Measurements from ENCODE around the gene ST6GAL1. TPM values are rescaled to one million over a fixed set of nuclear protein-coding genes. Genes with fewer than 3 reads are reported as not detected.
A peak's percentile ranks its signal among the peaks of the same experiment; 100 is the strongest.
"Not testable (repeated sequence)": the region's sequence is repeated elsewhere in the genome, so short reads cannot be mapped to it uniquely, and the experiment has no call there.

Gene ST6GAL1, protein sequence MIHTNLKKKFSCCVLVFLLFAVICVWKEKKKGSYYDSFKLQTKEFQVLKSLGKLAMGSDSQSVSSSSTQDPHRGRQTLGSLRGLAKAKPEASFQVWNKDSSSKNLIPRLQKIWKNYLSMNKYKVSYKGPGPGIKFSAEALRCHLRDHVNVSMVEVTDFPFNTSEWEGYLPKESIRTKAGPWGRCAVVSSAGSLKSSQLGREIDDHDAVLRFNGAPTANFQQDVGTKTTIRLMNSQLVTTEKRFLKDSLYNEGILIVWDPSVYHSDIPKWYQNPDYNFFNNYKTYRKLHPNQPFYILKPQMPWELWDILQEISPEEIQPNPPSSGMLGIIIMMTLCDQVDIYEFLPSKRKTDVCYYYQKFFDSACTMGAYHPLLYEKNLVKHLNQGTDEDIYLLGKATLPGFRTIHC
- total RNA-seq, result 38.8 TPM

GRCh38 chr3:186930143-186930640 lies at the start of gene ST6GAL1:
ST6GAL1 (plus strand) TSS chr3:186930526; CDS start chr3:187042704, 112,178 bp downstream.
- H3K4me3 ChIP-seq (ENCODE audit: low read length), result peak within 1 kb of the TSS; percentile 88
- H3K9me3 ChIP-seq (ENCODE audit: low read depth, low read length), result no peaks in the 10 kb centered on the region
- H3K27me3 ChIP-seq (ENCODE audit: insufficient read depth, low read length), result no peaks in the 10 kb centered on the region
- H3K4me1 ChIP-seq (ENCODE audit: insufficient read depth, low read length), result peaks cover 25% of the 10 kb centered on the region

GRCh38 chr3:186882150-186882524 lies 48.2 kb upstream of the ST6GAL1 start:
- no peak overlapping the region for H3K4me3 ChIP-seq (ENCODE audit: low read length)
- H3K4me1 ChIP-seq (ENCODE audit: insufficient read depth, low read length), result peaks cover 23% of the 10 kb centered on the region
- H3K27me3 ChIP-seq (ENCODE audit: insufficient read depth, low read length), result no peaks in the 10 kb centered on the region
- H3K9me3 ChIP-seq (ENCODE audit: low read depth, low read length), result no peaks in the 10 kb centered on the region

GRCh38 chr3:186882881-186883685 lies 47.2 kb upstream of the ST6GAL1 start:
- Histone ChIP-seq H3K4me3 (ENCODE audit: low read length) (no peak overlapping the region), H3K4me1 (ENCODE audit: insufficient read depth, low read length) (peaks cover 23% of the 10 kb centered on the region), H3K9me3 (ENCODE audit: low read depth, low read length) (no peaks in the 10 kb centered on the region), H3K27me3 (ENCODE audit: insufficient read depth, low read length) (no peaks in the 10 kb centered on the region)

DNA sequence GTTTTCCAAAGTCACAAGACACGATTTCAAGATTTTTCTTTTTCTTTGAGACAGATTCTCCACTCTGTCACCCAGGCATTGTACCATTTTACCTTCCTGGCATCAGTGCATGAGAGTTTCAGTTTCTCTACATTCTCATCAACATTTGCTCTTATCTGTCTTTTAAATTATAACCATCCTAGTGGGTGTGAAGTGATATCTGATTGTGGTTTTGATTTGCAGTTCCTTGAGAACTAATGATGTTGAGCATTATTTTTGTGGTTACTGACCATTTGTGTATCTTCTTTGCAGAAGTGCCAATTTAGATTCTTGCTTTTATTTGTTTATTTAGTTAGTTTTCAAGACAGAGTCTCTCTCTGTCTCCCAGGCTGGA lies 46.7 kb upstream of the ST6GAL1 start:
- H3K4me3 ChIP-seq (ENCODE audit: low read length), result no peak overlapping the region
- H3K9me3 ChIP-seq (ENCODE audit: low read depth, low read length), result no peaks in the 10 kb centered on the region
- H3K27me3 ChIP-seq (ENCODE audit: insufficient read depth, low read length), result no peaks in the 10 kb centered on the region
- peaks cover 23% of the 10 kb centered on the region for H3K4me1 ChIP-seq (ENCODE audit: insufficient read depth, low read length)

DNA sequence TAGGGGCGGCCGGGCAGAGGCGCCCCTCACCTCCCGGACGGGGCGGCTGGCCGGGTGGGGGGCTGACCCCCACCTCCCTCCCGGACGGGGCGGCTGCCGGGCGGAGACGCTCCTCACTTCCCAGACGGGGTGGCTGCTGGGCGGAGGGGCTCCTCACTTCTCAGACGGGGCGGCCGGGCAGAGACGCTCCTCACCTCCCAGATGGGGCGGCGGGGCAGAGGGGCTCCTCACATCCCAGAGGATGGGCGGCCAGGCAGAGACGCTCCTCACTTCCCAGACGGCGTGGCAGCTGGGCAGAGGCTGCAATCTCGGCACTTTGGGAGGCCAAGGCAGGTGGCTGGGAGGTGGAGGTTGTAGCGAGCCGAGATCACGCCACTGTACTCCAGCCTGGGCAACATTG lies 45.5 kb upstream of the ST6GAL1 start:
- H3K9me3 ChIP-seq (ENCODE audit: low read depth, low read length); H3K27me3 ChIP-seq (ENCODE audit: insufficient read depth, low read length); H3K4me3 ChIP-seq (ENCODE audit: low read length): not testable (repeated sequence)
- H3K4me1 ChIP-seq (ENCODE audit: insufficient read depth, low read length), result peaks cover 23% of the 10 kb centered on the region

- Histone ChIP-seq H3K9me3 (ENCODE audit: low read depth, low read length) (no peaks in the 10 kb centered on the region), H3K27me3 (ENCODE audit: insufficient read depth, low read length) (no peaks in the 10 kb centered on the region), H3K4me3 (ENCODE audit: low read length) (no peak overlapping the region), H3K4me1 (ENCODE audit: insufficient read depth, low read length) (peaks cover 14% of the 10 kb centered on the region)
These were observed 43.9 kb upstream of the ST6GAL1 start for GRCh38 chr3:186886202-186886981.

DNA sequence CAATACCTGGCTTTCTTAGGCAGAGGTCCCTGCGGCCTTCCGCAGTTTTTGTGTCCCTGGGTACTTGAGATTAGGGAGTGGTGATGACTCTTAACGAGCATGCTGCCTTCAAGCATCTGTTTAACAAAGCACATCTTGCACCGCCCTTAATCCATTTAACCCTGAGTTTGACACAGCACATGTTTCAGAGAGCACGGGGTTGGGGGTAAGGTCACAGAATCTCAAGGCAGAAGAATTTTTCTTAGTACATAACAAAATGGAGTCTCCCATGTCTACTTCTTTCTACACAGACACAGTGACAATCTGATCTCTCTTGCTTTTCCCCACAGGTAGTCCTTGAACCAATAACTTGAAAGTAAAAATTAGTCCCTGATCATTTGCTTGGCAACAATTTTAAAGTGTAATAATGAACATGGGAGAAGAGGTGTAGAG lies 42.8 kb upstream of the ST6GAL1 start:
- H3K4me1 ChIP-seq (ENCODE audit: insufficient read depth, low read length); H3K27me3 ChIP-seq (ENCODE audit: insufficient read depth, low read length); H3K9me3 ChIP-seq (ENCODE audit: low read depth, low read length); H3K4me3 ChIP-seq (ENCODE audit: low read length): not testable (repeated sequence)

GRCh38 chr3:186888569-186888968 lies 41.8 kb upstream of the ST6GAL1 start:
- Histone ChIP-seq H3K27me3 (ENCODE audit: insufficient read depth, low read length) (no peaks in the 10 kb centered on the region), H3K4me1 (ENCODE audit: insufficient read depth, low read length) (no peaks in the 10 kb centered on the region), H3K4me3 (ENCODE audit: low read length) (no peak overlapping the region), H3K9me3 (ENCODE audit: low read depth, low read length) (no peaks in the 10 kb centered on the region)

GRCh38 chr3:186889698-186890097 lies 40.6 kb upstream of the ST6GAL1 start:
- not testable (repeated sequence) for H3K27me3 ChIP-seq (ENCODE audit: insufficient read depth, low read length); H3K9me3 ChIP-seq (ENCODE audit: low read depth, low read length); H3K4me1 ChIP-seq (ENCODE audit: insufficient read depth, low read length); H3K4me3 ChIP-seq (ENCODE audit: low read length)

DNA sequence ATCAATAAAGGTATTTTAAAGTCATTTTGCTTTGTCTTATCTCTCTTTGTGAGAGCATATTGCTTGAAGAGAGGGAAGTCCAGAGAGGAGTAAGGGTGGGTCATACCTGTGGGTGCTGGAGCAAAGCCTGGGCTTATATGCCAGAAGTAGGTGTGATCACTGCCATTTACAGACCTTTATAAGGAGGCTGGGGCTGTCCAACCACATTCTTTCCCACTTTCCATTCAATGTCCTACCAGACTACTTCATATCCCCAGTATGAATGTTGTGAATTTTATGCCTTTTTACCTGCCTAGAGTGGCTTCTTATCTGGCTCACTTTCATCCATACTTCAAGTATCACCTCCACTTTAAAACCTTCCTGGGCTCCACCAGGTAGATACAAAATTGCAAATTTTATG lies 39.4 kb upstream of the ST6GAL1 start:
- Histone ChIP-seq H3K27me3 (ENCODE audit: insufficient read depth, low read length) (no peaks in the 10 kb centered on the region), H3K4me1 (ENCODE audit: insufficient read depth, low read length) (no peaks in the 10 kb centered on the region), H3K9me3 (ENCODE audit: low read depth, low read length) (no peaks in the 10 kb centered on the region), H3K4me3 (ENCODE audit: low read length) (no peak overlapping the region)

DNA sequence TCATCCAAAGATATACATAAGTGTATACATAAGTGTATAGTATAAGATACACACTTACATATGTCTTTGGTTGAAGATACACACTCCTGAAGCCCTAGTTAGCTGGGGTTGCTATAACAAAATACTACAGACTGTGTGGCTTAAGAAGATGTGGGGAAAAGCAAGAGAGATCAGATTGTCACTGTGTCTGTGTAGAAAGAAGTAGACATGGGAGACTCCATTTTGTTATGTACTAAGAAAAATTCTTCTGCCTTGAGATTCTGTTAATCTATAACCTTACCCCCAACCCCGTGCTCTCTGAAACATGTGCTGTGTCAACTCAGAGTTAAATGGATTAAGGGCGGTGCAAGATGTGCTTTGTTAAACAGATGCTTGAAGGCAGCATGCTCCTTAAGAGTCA lies 37.3 kb upstream of the ST6GAL1 start:
- not testable (repeated sequence) for H3K4me3 ChIP-seq (ENCODE audit: low read length); H3K27me3 ChIP-seq (ENCODE audit: insufficient read depth, low read length); H3K4me1 ChIP-seq (ENCODE audit: insufficient read depth, low read length); H3K9me3 ChIP-seq (ENCODE audit: low read depth, low read length)

GRCh38 chr3:186895406-186895805 lies 34.9 kb upstream of the ST6GAL1 start:
- no peaks in the 10 kb centered on the region for H3K4me1 ChIP-seq (ENCODE audit: insufficient read depth, low read length)
- H3K27me3 ChIP-seq (ENCODE audit: insufficient read depth, low read length), result no peaks in the 10 kb centered on the region
- no peaks in the 10 kb centered on the region for H3K9me3 ChIP-seq (ENCODE audit: low read depth, low read length)
- H3K4me3 ChIP-seq (ENCODE audit: low read length), result no peak overlapping the region

- no peaks in the 10 kb centered on the region for H3K27me3 ChIP-seq (ENCODE audit: insufficient read depth, low read length)
- no peaks in the 10 kb centered on the region for H3K9me3 ChIP-seq (ENCODE audit: low read depth, low read length)
- H3K4me1 ChIP-seq (ENCODE audit: insufficient read depth, low read length), result no peaks in the 10 kb centered on the region
- H3K4me3 ChIP-seq (ENCODE audit: low read length), result no peak overlapping the region
These were observed 34.3 kb upstream of the ST6GAL1 start for GRCh38 chr3:186896006-186896405.

- Histone ChIP-seq H3K4me3 (ENCODE audit: low read length) (no peak overlapping the region), H3K9me3 (ENCODE audit: low read depth, low read length) (no peaks in the 10 kb centered on the region), H3K4me1 (ENCODE audit: insufficient read depth, low read length) (peaks cover 3% of the 10 kb centered on the region), H3K27me3 (ENCODE audit: insufficient read depth, low read length) (no peaks in the 10 kb centered on the region)
These were observed 33.5 kb upstream of the ST6GAL1 start for GRCh38 chr3:186896875-186897274.

Measured in mononuclear cell (primary cell).